HepG2 (cell line): ENCODE data around the gene GPR27.

Experiments used
- CEBPB ChIP-seq: IDR thresholded peaks from 2 replicates; pipeline ENCODE4 v1.6.1; 2011; ENCODE audit warnings: low read depth, low read length, improper control_type of control experiment, borderline replicate concordance
- EZH2 ChIP-seq: conservative IDR thresholded peaks from 2 replicates; pipeline ENCODE4 v1.6.1; 2012; ENCODE audit warnings: mild to moderate bottlenecking, low read depth, low read length, moderate library complexity
- NBN ChIP-seq: fragments of 450-650 bp; conservative IDR thresholded peaks from 2 replicates; pipeline ENCODE4 v1.6.1; 2017
- POLR2A ChIP-seq, 2 experiments: IDR thresholded peaks; 2 replicates each; pipeline ENCODE4 v1.6.1; 2011; ENCODE audit warnings: low read depth in 2 of 2, low read length in 2 of 2, mild to moderate bottlenecking in 1 of 2, moderate library complexity in 1 of 2; ENCODE audit not compliant: insufficient read depth in 1 of 2
- SMAD3 ChIP-seq: sonication (generic); formaldehyde crosslinking; IDR thresholded peaks from 2 replicates; pipeline ENCODE4 v1.4.0; 2020; ENCODE audit warnings: missing genetic modification reagents
- SMC3 ChIP-seq: IDR thresholded peaks from 2 replicates; pipeline ENCODE4 v1.6.1; 2011; ENCODE audit warnings: low read length, improper control_type of control experiment
- ZMYM2 ChIP-seq: sonication (generic); formaldehyde crosslinking; IDR thresholded peaks from 2 replicates; pipeline ENCODE4 v1.8.0; 2022; ENCODE audit warnings: mild to moderate bottlenecking, missing genetic modification reagents
- ZNF549 ChIP-seq: sonication (generic); formaldehyde crosslinking; IDR thresholded peaks from 2 replicates; pipeline ENCODE4 v1.5.0; 2020; ENCODE audit warnings: missing genetic modification reagents
- ZNF780A ChIP-seq: sonication (generic); formaldehyde crosslinking; IDR thresholded peaks from 2 replicates; pipeline ENCODE4 v1.8.0; 2022; ENCODE audit warnings: mild to moderate bottlenecking, missing genetic modification reagents, moderate library complexity
- TF ChIP-seq, protein P1 (sequence below): sonication (generic); formaldehyde crosslinking; IDR thresholded peaks from 2 replicates; pipeline ENCODE4 v1.8.1; 2023; ENCODE audit warnings: missing genetic modification reagents, inconsistent platforms, borderline replicate concordance
- TF ChIP-seq, protein P2 (sequence below), 2 experiments: IDR thresholded peaks; 2 replicates each; pipeline ENCODE4 v1.6.1; 2011 to 2012; ENCODE audit warnings: low read length in 2 of 2, borderline replicate concordance in 1 of 2, low read depth in 1 of 2, mild to moderate bottlenecking in 1 of 2, moderate library complexity in 1 of 2

DNA sequence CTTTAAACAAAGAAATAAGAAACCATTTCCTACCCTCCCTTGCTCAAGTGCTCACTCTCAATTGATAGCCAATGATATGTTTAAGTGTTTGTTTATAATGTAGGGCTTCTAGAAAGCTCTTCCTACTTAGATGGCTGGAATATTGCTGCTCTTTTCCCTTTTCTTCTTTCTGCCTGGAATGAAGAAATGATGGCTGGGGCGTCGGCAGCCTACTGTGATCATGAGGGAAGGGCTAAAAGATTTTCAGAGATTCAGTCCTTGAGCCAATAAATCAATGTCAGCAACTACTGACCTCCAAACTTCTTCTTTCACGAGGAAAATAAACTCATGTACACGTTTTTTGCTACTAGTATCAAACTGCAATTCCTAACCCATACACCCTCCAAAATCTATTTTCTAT is 2.1 kb upstream of the GPR27 start:
- TF ChIP-seq, protein P1, sequence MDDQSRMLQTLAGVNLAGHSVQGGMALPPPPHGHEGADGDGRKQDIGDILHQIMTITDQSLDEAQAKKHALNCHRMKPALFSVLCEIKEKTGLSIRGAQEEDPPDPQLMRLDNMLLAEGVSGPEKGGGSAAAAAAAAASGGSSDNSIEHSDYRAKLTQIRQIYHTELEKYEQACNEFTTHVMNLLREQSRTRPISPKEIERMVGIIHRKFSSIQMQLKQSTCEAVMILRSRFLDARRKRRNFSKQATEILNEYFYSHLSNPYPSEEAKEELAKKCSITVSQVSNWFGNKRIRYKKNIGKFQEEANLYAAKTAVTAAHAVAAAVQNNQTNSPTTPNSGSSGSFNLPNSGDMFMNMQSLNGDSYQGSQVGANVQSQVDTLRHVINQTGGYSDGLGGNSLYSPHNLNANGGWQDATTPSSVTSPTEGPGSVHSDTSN (CRISPR knock-in tag): no peak
- TF ChIP-seq SMAD3 (CRISPR knock-in tag) (no peak), EZH2 (no peak), SMC3 (no peak), ZNF780A (CRISPR knock-in tag) (no peak), ZNF549 (CRISPR knock-in tag) (no peak), CEBPB (no peak), POLR2A (IDR thresholded peaks at IDR 0.05; ENCODE audit: insufficient read depth in 1 of 2, low read depth in 2 of 2, low read length in 2 of 2) (no peak), ZMYM2 (no peak), NBN (no peak)
- TF ChIP-seq, protein P2, sequence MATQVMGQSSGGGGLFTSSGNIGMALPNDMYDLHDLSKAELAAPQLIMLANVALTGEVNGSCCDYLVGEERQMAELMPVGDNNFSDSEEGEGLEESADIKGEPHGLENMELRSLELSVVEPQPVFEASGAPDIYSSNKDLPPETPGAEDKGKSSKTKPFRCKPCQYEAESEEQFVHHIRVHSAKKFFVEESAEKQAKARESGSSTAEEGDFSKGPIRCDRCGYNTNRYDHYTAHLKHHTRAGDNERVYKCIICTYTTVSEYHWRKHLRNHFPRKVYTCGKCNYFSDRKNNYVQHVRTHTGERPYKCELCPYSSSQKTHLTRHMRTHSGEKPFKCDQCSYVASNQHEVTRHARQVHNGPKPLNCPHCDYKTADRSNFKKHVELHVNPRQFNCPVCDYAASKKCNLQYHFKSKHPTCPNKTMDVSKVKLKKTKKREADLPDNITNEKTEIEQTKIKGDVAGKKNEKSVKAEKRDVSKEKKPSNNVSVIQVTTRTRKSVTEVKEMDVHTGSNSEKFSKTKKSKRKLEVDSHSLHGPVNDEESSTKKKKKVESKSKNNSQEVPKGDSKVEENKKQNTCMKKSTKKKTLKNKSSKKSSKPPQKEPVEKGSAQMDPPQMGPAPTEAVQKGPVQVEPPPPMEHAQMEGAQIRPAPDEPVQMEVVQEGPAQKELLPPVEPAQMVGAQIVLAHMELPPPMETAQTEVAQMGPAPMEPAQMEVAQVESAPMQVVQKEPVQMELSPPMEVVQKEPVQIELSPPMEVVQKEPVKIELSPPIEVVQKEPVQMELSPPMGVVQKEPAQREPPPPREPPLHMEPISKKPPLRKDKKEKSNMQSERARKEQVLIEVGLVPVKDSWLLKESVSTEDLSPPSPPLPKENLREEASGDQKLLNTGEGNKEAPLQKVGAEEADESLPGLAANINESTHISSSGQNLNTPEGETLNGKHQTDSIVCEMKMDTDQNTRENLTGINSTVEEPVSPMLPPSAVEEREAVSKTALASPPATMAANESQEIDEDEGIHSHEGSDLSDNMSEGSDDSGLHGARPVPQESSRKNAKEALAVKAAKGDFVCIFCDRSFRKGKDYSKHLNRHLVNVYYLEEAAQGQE (IDR thresholded peaks at IDR 0.05; ENCODE audit: borderline replicate concordance in 1 of 2, low read depth in 1 of 2, low read length in 2 of 2): no peak
